Activated B cell treated with CpG ODN at 0.5 μM for 24 hours (primary cell): ENCODE data around the gene APBB1IP. TPM values are rescaled to one million over a fixed set of nuclear protein-coding genes. Genes with fewer than 3 reads are reported as not detected.
"Not testable (repeated sequence)": the region's sequence is repeated elsewhere in the genome, so short reads cannot be mapped to it uniquely, and the experiment has no call there.

Source experiments
- ATAC-seq: fragments of 200-7000 bp; cut with Tn5 transposase; one replicate; pipeline ENCODE4 v1.10.0; 2021; ENCODE audit warnings: low read depth, mild to moderate bottlenecking, moderate library complexity
- CTCF ChIA-PET: fragments of 350-600 bp; sonication (Branson Sonifier 250); formaldehyde crosslinking; loops from one replicate; lab custom pipeline; 2021; ENCODE audit warnings: antibody characterized with exemption; lab: Charles Lee
- POLR2A ChIA-PET: fragments of 350-600 bp; sonication (Branson Sonifier 250); formaldehyde crosslinking; loops from one replicate; lab custom pipeline; 2021; ENCODE audit warnings: antibody characterized with exemption; lab: Charles Lee
- DNase-seq: peaks from one replicate; pipeline ENCODE4 v3.0.0; 2022
- H3K27ac Mint-ChIP-seq: one replicate; pipeline ENCODE4 v1.8.0; 2020; ENCODE audit warnings: mixed read lengths
- H3K27me3 Mint-ChIP-seq: one replicate; pipeline ENCODE4 v1.8.0; 2021; ENCODE audit warnings: mixed read lengths
- H3K36me3 Mint-ChIP-seq: one replicate; pipeline ENCODE4 v1.8.0; 2021; ENCODE audit warnings: low read depth, mixed read lengths
- H3K4me1 Mint-ChIP-seq: one replicate; pipeline ENCODE4 v1.8.0; 2021; ENCODE audit warnings: mixed read lengths
- H3K4me3 Mint-ChIP-seq: one replicate; pipeline ENCODE4 v1.8.0; 2020; ENCODE audit warnings: mild to moderate bottlenecking, mixed read lengths
- H3K9me3 Mint-ChIP-seq: one replicate; pipeline ENCODE4 v1.8.0; 2020; ENCODE audit warnings: mixed read lengths
- CTCF ChIP-seq: fragments of 200-600 bp; IDR thresholded peaks from one replicate; pipeline ENCODE4 v1.8.0; 2022; ENCODE audit warnings: antibody characterized with exemption, mild to moderate bottlenecking
- intact Hi-C: fragments of 100-400 bp; cut with micrococcal nuclease; formaldehyde crosslinking; loops from one replicate; pipeline ENCODE4 v1.15.1; 2024
- total RNA-seq: library from RNA; stranded (reverse); gene quantifications from 2 replicates; pipeline ENCODE4 v1.2.3, GENCODE V29; 2022

The APBB1IP gene
- total RNA-seq, result 79.1 and 85.5 TPM in 2 replicates

DNA sequence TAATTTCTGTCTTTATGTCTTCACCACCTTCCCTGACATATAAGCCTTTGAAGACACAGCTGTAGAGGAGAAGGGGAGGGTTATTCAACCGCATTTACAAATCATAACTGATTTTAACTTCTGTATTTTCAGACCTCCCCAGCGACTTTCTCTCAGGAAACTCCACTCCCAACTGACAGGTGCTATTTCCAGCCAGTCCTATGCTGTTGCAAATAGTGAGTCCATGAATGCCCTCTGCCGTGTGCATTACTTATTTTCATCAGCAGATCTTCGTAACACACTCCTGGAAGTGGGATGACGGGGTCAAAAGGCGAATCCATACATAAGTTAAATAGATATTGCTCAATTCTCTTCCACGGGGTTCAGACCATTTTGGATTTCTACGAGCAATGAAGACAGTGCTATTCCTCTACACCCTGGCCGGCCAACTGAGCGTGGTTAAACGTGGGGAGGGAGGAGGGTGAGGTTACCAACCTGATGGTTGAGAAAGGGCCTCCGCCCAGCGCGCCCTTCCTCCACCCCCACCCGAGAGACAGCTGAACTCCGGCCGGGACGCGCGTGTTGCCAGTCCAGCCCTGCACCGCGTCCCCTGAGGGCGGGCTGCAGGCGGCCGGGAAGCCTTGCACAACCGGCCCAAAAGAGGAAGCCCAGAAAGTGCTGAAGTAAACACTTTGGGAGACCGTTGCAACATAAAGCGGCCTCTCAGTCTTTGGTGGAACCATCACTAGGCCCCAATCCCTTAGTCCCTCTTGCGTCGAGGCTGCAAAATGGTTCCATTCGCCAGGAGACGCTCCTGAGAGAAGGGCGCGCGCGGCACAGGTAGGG is at the start of gene APBB1IP:
APBB1IP (plus strand) TSS at position 705 of the 825 bp plus-strand sequence. CDS start 53,986 bp downstream, outside the sequence.
- POLR2A ChIA-PET, result interaction anchor here (0.9 to 3.5 kb wide), 17 partner anchors 8 to 716 kb away, joined by 3 to 39 read pairs (median 5); partner anchors contain the start of genes ABI1, MASTL and YME1L1
- H3K36me3 Mint-ChIP-seq, result peaks cover 20% of the 10 kb centered on the region
- CTCF ChIA-PET, result interaction anchor here (1.5 to 1.8 kb wide), 2 partner anchors 9 to 43 kb away, joined by 4 to 5 read pairs; no protein-coding TSS in a partner anchor

GRCh38 chr10:26389533-26389932 is 48.6 kb upstream of the APBB1IP start:
- Mint-ChIP-seq H3K9me3 (peaks cover 3% of the 10 kb centered on the region), H3K27ac (no peak overlapping the region), H3K4me1 (peaks cover 16% of the 10 kb centered on the region), H3K36me3 (no peaks in the 10 kb centered on the region), H3K4me3 (no peak overlapping the region), H3K27me3 (peaks cover 10% of the 10 kb centered on the region)
- ChIA-PET CTCF (interaction anchor here (1.0 kb wide), 1 partner anchor 114 kb away, joined by 3 read pairs; no protein-coding TSS in a partner anchor), POLR2A (no interaction called here)
- no peak for ATAC-seq
- no peak for DNase-seq
- no peak for TF ChIP-seq CTCF
- intact Hi-C loops, result no loop called here

More for the DNA sequence above, at the start of gene APBB1IP:
- Mint-ChIP-seq H3K27ac (peak within 1 kb of the TSS; percentile 96), H3K27me3 (no peaks in the 10 kb centered on the region), H3K9me3 (no peaks in the 10 kb centered on the region), H3K4me1 (peaks cover 52% of the 10 kb centered on the region), H3K4me3 (peak within 1 kb of the TSS; percentile 93)
- peak; percentile 65 for DNase-seq
- intact Hi-C loops, result loop anchor here (1.0 to 5.0 kb wide), 8 partner anchors 9 to 423 kb away; partner anchors contain the start of genes ABI1 and PDSS1
- ATAC-seq, result peak; percentile 77
- TF ChIP-seq CTCF, result no peak

- H3K4me1 Mint-ChIP-seq, result peaks cover 12% of the 10 kb centered on the region
- H3K9me3 Mint-ChIP-seq, result peaks cover 3% of the 10 kb centered on the region
- intact Hi-C loops, result no loop called here
- CTCF ChIA-PET, result interaction anchor here (1.3 kb wide), 1 partner anchor 99 kb away, joined by 3 read pairs; no protein-coding TSS in a partner anchor
- peak; percentile 72 for ATAC-seq
- POLR2A ChIA-PET, result no interaction called here
- peaks cover 10% of the 10 kb centered on the region for H3K27me3 Mint-ChIP-seq
- peak; percentile 24 for DNase-seq
- no peaks in the 10 kb centered on the region for H3K36me3 Mint-ChIP-seq
- H3K4me3 Mint-ChIP-seq, result peak overlapping the region; percentile 66
- no peak overlapping the region for H3K27ac Mint-ChIP-seq
- TF ChIP-seq CTCF, result no peak
Measured at GRCh38 chr10:26391701-26392695, 46.1 kb upstream of the APBB1IP start.

- H3K4me3 Mint-ChIP-seq, H3K9me3 Mint-ChIP-seq, intact Hi-C loops, H3K27me3 Mint-ChIP-seq, DNase-seq, H3K4me1 Mint-ChIP-seq, H3K36me3 Mint-ChIP-seq, H3K27ac Mint-ChIP-seq, ATAC-seq, CTCF ChIA-PET: not testable (repeated sequence)
- POLR2A ChIA-PET, result interaction anchor here (0.6 kb wide), 1 partner anchor 32 kb away, joined by 3 read pairs; no protein-coding TSS in a partner anchor
Measured at GRCh38 chr10:26398353-26398752, 39.8 kb upstream of the APBB1IP start.

- Mint-ChIP-seq H3K9me3 (no peaks in the 10 kb centered on the region), H3K27me3 (no peaks in the 10 kb centered on the region), H3K27ac (no peak overlapping the region), H3K4me1 (peaks cover 16% of the 10 kb centered on the region), H3K36me3 (no peaks in the 10 kb centered on the region), H3K4me3 (no peak overlapping the region)
- ChIA-PET CTCF (no interaction called here), POLR2A (no interaction called here)
- no peak for DNase-seq
- no peak for ATAC-seq
- TF ChIP-seq CTCF, result no peak
- intact Hi-C loops, result no loop called here
Measured at GRCh38 chr10:26407406-26407969, 30.7 kb upstream of the APBB1IP start.
